HEK293T (cell line): ENCODE results near the gene NDE1.

Source experiments
- CTCF ChIA-PET: fragments of 350-600 bp; formaldehyde crosslinking; extraction: SDS; loops from one replicate; lab custom pipeline; 2021; ENCODE audit warnings: antibody characterized with exemption, inconsistent platforms; lab: Yijun Ruan, JAX
- POLR2A ChIA-PET: fragments of 350-600 bp; formaldehyde crosslinking; extraction: SDS; loops from one replicate; lab custom pipeline; 2020; ENCODE audit warnings: antibody characterized with exemption, inconsistent platforms; lab: Yijun Ruan, JAX
- DNase-seq: peaks from one replicate; pipeline ENCODE4 v3.0.0; 2012; ENCODE audit warnings: mixed read lengths; ENCODE audit errors: extremely low spot score
- ARNT ChIP-seq: fragments of 450-650 bp; IDR thresholded peaks from 2 replicates; pipeline ENCODE4 v1.6.1; 2017; ENCODE audit warnings: mild to moderate bottlenecking
- BHLHE40 ChIP-seq: fragments of 450-650 bp; IDR thresholded peaks from 2 replicates; pipeline ENCODE4 v1.6.1; 2016; ENCODE audit warnings: mild to moderate bottlenecking, moderate library complexity, borderline replicate concordance
- CTBP1 ChIP-seq: fragments of 450-650 bp; IDR thresholded peaks from 2 replicates; pipeline ENCODE4 v1.6.1; 2016; ENCODE audit warnings: borderline replicate concordance
- ELF4 ChIP-seq: fragments of 450-650 bp; IDR thresholded peaks from 2 replicates; pipeline ENCODE4 v1.6.1; 2017; ENCODE audit warnings: antibody characterized with exemption
- FOXA1 ChIP-seq: fragments of 450-650 bp; IDR thresholded peaks from 2 replicates; pipeline ENCODE4 v1.6.1; 2016; ENCODE audit warnings: mild to moderate bottlenecking
- FOXK2 ChIP-seq: fragments of 450-650 bp; IDR thresholded peaks from 2 replicates; pipeline ENCODE4 v1.6.1; 2016; ENCODE audit warnings: mild to moderate bottlenecking
- FOXM1 ChIP-seq: fragments of 450-650 bp; IDR thresholded peaks from 2 replicates; pipeline ENCODE4 v1.6.1; 2017; ENCODE audit warnings: mild to moderate bottlenecking, borderline replicate concordance
- HDGF ChIP-seq: fragments of 450-650 bp; IDR thresholded peaks from 2 replicates; pipeline ENCODE4 v1.6.1; 2017; ENCODE audit warnings: antibody characterized with exemption, borderline replicate concordance
- L3MBTL2 ChIP-seq: fragments of 450-650 bp; conservative IDR thresholded peaks from 2 replicates; pipeline ENCODE4 v1.6.1; 2016; ENCODE audit warnings: mild to moderate bottlenecking
- LEF1 ChIP-seq: fragments of 450-650 bp; IDR thresholded peaks from 2 replicates; pipeline ENCODE4 v1.6.1; 2017; ENCODE audit warnings: mild to moderate bottlenecking, borderline replicate concordance
- NFRKB ChIP-seq: fragments of 450-650 bp; IDR thresholded peaks from 2 replicates; pipeline ENCODE4 v1.6.1; 2016; ENCODE audit warnings: mild to moderate bottlenecking, moderate library complexity
- PKNOX1 ChIP-seq: fragments of 450-650 bp; IDR thresholded peaks from 2 replicates; pipeline ENCODE4 v1.6.1; 2016
- SP1 ChIP-seq: fragments of 450-650 bp; IDR thresholded peaks from 2 replicates; pipeline ENCODE4 v1.6.1; 2017
- SUZ12 ChIP-seq: fragments of 450-650 bp; IDR thresholded peaks from 2 replicates; pipeline ENCODE4 v1.6.1; 2016; ENCODE audit warnings: mild to moderate bottlenecking
- TARDBP ChIP-seq: fragments of 450-650 bp; IDR thresholded peaks from 2 replicates; pipeline ENCODE4 v1.6.1; 2016
- ZNF384 ChIP-seq: fragments of 450-650 bp; IDR thresholded peaks from 2 replicates; pipeline ENCODE4 v1.6.1; 2016

NDE1 gene

GRCh38 chr16:15768201-15768600 is 118.2 kb downstream of the NDE1 start:
- ChIA-PET CTCF (no interaction called here), POLR2A (no interaction called here)
- TF ChIP-seq PKNOX1 (no peak), SUZ12 (no peak), ELF4 (no peak), L3MBTL2 (no peak), HDGF (no peak), ARNT (no peak), TARDBP (no peak), LEF1 (no peak), BHLHE40 (no peak), SP1 (no peak), CTBP1 (no peak), ZNF384 (no peak), NFRKB (no peak)
- no peak for DNase-seq

GRCh38 chr16:15769239-15769638 is 119.2 kb downstream of the NDE1 start:
- no peak for DNase-seq
- ChIA-PET POLR2A (interaction anchor here (0.6 kb wide), 1 partner anchor 371 kb away, joined by 3 read pairs; no protein-coding TSS in a partner anchor), CTCF (no interaction called here)
- TF ChIP-seq ELF4 (no peak), FOXA1 (no peak), HDGF (no peak), BHLHE40 (no peak), FOXK2 (no peak), L3MBTL2 (no peak), FOXM1 (no peak), SUZ12 (no peak), NFRKB (no peak), TARDBP (no peak), PKNOX1 (no peak), ZNF384 (no peak), CTBP1 (no peak), LEF1 (no peak), ARNT (no peak), SP1 (no peak)

- DNase-seq = no peak
- POLR2A ChIA-PET = interaction anchor here (0.6 kb wide), 1 partner anchor 229 kb away, joined by 4 read pairs; no protein-coding TSS in a partner anchor
- CTCF ChIA-PET = interaction anchor here (0.6 to 0.8 kb wide), 2 partner anchors 12 to 1628 kb away, joined by 4 to 7 read pairs; no protein-coding TSS in a partner anchor
- TF ChIP-seq NFRKB (no peak), L3MBTL2 (no peak), TARDBP (no peak), BHLHE40 (no peak), PKNOX1 (no peak), ELF4 (no peak), FOXA1 (no peak), ZNF384 (no peak), SUZ12 (no peak), HDGF (no peak), LEF1 (no peak), ARNT (no peak), CTBP1 (no peak), FOXM1 (no peak), FOXK2 (no peak), SP1 (no peak)
Measured at GRCh38 chr16:15770107-15770506, 120.1 kb downstream of the NDE1 start.

GRCh38 chr16:15770512-15770911 is 120.5 kb downstream of the NDE1 start:
- TF ChIP-seq FOXA1 (no peak), ELF4 (no peak), ARNT (no peak), SP1 (no peak), ZNF384 (no peak), CTBP1 (no peak), LEF1 (no peak), PKNOX1 (no peak), TARDBP (no peak), HDGF (no peak), FOXM1 (no peak), SUZ12 (no peak), BHLHE40 (no peak), L3MBTL2 (no peak), NFRKB (no peak), FOXK2 (no peak)
- no peak for DNase-seq
- ChIA-PET POLR2A (interaction anchor here (0.6 kb wide), 1 partner anchor 229 kb away, joined by 4 read pairs; no protein-coding TSS in a partner anchor), CTCF (interaction anchor here (0.6 to 0.8 kb wide), 2 partner anchors 13 to 1627 kb away, joined by 4 to 7 read pairs; no protein-coding TSS in a partner anchor)

- TF ChIP-seq CTBP1 (no peak), SUZ12 (no peak), SP1 (no peak), NFRKB (no peak), L3MBTL2 (no peak), HDGF (no peak), ELF4 (no peak), FOXK2 (no peak), TARDBP (no peak), PKNOX1 (no peak), BHLHE40 (no peak), FOXA1 (no peak), ARNT (no peak), ZNF384 (no peak)
- POLR2A ChIA-PET = no interaction called here
- DNase-seq = no peak
- CTCF ChIA-PET = no interaction called here
Measured at GRCh38 chr16:15771694-15772093, 121.6 kb downstream of the NDE1 start.
